Calu3 (cell line): ENCODE measurements around the gene PARP12. TPM values are rescaled to one million over a fixed set of nuclear protein-coding genes. Genes with fewer than 3 reads are reported as not detected.

Experiments
- BruUV-seq: library from RNA; stranded (reverse); fragments of 400-500 nt; replicated peaks from 2 replicates; lab custom pipeline; 2021; lab: Mats Ljungman, UMichigan
- CTCF ChIA-PET: fragments of 300-600 bp; sonication (Branson Sonifier 250); formaldehyde crosslinking; loops from one replicate; lab custom pipeline; 2022; ENCODE audit warnings: antibody characterized with exemption; lab: Charles Lee
- DNase-seq: peaks from one replicate; pipeline ENCODE4 v3.0.0; 2022
- H3K27ac Mint-ChIP-seq: one replicate; pipeline ENCODE4 v1.8.0; 2022; ENCODE audit warnings: mixed read lengths; ENCODE audit not compliant: unreplicated experiment
- H3K27me3 Mint-ChIP-seq: one replicate; pipeline ENCODE4 v1.8.0; 2022; ENCODE audit warnings: mixed read lengths; ENCODE audit not compliant: unreplicated experiment
- H3K36me3 Mint-ChIP-seq: one replicate; pipeline ENCODE4 v1.8.0; 2022; ENCODE audit warnings: mild to moderate bottlenecking, moderate library complexity, mixed read lengths; ENCODE audit not compliant: insufficient read depth, unreplicated experiment
- H3K4me1 Mint-ChIP-seq: one replicate; pipeline ENCODE4 v1.8.0; 2022; ENCODE audit warnings: mild to moderate bottlenecking, low read depth, mixed read lengths; ENCODE audit not compliant: unreplicated experiment
- H3K4me3 Mint-ChIP-seq: one replicate; pipeline ENCODE4 v1.8.0; 2022; ENCODE audit warnings: mild to moderate bottlenecking, low read depth, moderate library complexity, mixed read lengths; ENCODE audit not compliant: unreplicated experiment
- H3K9me3 Mint-ChIP-seq: one replicate; pipeline ENCODE4 v1.8.0; 2022; ENCODE audit warnings: low read depth, mixed read lengths; ENCODE audit not compliant: unreplicated experiment
- CTCF ChIP-seq: fragments of 200-600 bp; IDR thresholded peaks from one replicate; pipeline ENCODE4 v1.8.0; 2022; ENCODE audit warnings: antibody characterized with exemption; ENCODE audit not compliant: unreplicated experiment
- intact Hi-C: fragments of 100-400 bp; cut with micrococcal nuclease; formaldehyde crosslinking; loops from one replicate; pipeline ENCODE4 v1.10.0; 2022; ENCODE audit not compliant: unreplicated experiment
- total RNA-seq: library from RNA; stranded (reverse); gene quantifications from 2 replicates; pipeline ENCODE4 v1.2.3, GENCODE V29; 2022

The PARP12 gene
- total RNA-seq, 1 experiment from 2014 or later: 66.6 TPM

GRCh38 chr7:140017543-140017942 is 45.2 kb downstream of the PARP12 start:
- intact Hi-C loops: no loop called here
- TF ChIP-seq CTCF: no peak
- no peak for DNase-seq
- CTCF ChIA-PET: no interaction called here
- H3K27ac Mint-ChIP-seq: no peak overlapping the region
- peaks cover 11% of the 10 kb centered on the region for H3K36me3 Mint-ChIP-seq
- BruUV-seq: no TSS peak
- no peaks in the 10 kb centered on the region for H3K4me1 Mint-ChIP-seq
- H3K4me3 Mint-ChIP-seq: no peak overlapping the region
- H3K27me3 Mint-ChIP-seq: no peaks in the 10 kb centered on the region
- no peaks in the 10 kb centered on the region for H3K9me3 Mint-ChIP-seq

GRCh38 chr7:140017034-140017433 is 45.7 kb downstream of the PARP12 start:
- H3K4me1 Mint-ChIP-seq: no peaks in the 10 kb centered on the region
- H3K36me3 Mint-ChIP-seq: peaks cover 11% of the 10 kb centered on the region
- no peaks in the 10 kb centered on the region for H3K27me3 Mint-ChIP-seq
- no peak for TF ChIP-seq CTCF
- intact Hi-C loops: no loop called here
- H3K27ac Mint-ChIP-seq: no peak overlapping the region
- no peak for DNase-seq
- no peaks in the 10 kb centered on the region for H3K9me3 Mint-ChIP-seq
- CTCF ChIA-PET: no interaction called here
- no TSS peak for BruUV-seq
- no peak overlapping the region for H3K4me3 Mint-ChIP-seq

GRCh38 chr7:140016540-140016939 is 46.2 kb downstream of the PARP12 start:
- DNase-seq: no peak
- BruUV-seq: no TSS peak
- Mint-ChIP-seq H3K4me3 (no peak overlapping the region), H3K36me3 (peaks cover 13% of the 10 kb centered on the region), H3K27ac (no peak overlapping the region), H3K27me3 (no peaks in the 10 kb centered on the region), H3K9me3 (no peaks in the 10 kb centered on the region), H3K4me1 (no peaks in the 10 kb centered on the region)
- no peak for TF ChIP-seq CTCF
- CTCF ChIA-PET: interaction anchor here (0.7 kb wide), 1 partner anchor 563 kb away, joined by 5 read pairs; no protein-coding TSS in a partner anchor
- intact Hi-C loops: no loop called here

GRCh38 chr7:140015471-140015970 is 47.2 kb downstream of the PARP12 start:
- H3K9me3 Mint-ChIP-seq: no peaks in the 10 kb centered on the region
- BruUV-seq: no TSS peak
- H3K4me3 Mint-ChIP-seq: no peak overlapping the region
- no peak overlapping the region for H3K27ac Mint-ChIP-seq
- intact Hi-C loops: no loop called here
- TF ChIP-seq CTCF: no peak
- no peaks in the 10 kb centered on the region for H3K4me1 Mint-ChIP-seq
- peaks cover 12% of the 10 kb centered on the region for H3K36me3 Mint-ChIP-seq
- H3K27me3 Mint-ChIP-seq: no peaks in the 10 kb centered on the region
- CTCF ChIA-PET: no interaction called here
- no peak for DNase-seq
